IMR-90 (cell line): Measurements from ENCODE around the gene SRP9. TPM values are rescaled to one million over a fixed set of nuclear protein-coding genes. Genes with fewer than 3 reads are reported as not detected.
A peak's percentile ranks its signal among the peaks of the same experiment; 100 is the strongest.

ENCODE experiments used
- ATAC-seq: fragments of 200-7000 bp; cut with Tn5 transposase; 2 replicates; pipeline ENCODE4 v1.9.1; 2020; ENCODE audit warnings: low read depth, mild to moderate bottlenecking, moderate library complexity
- BruUV-seq: library from RNA; stranded (reverse); fragments of 400-500 nt; replicated peaks from 2 replicates; lab custom pipeline; 2021; lab: Mats Ljungman, UMichigan
- CTCF ChIA-PET: fragments of 300-600 bp; formaldehyde crosslinking; extraction: SDS; loops from one replicate; lab custom pipeline; 2021; ENCODE audit warnings: antibody characterized with exemption; lab: Yijun Ruan, JAX
- POLR2A ChIA-PET: fragments of 300-600 bp; sonication (Branson Sonifier 250); formaldehyde crosslinking; loops from one replicate; lab custom pipeline; 2022; ENCODE audit warnings: antibody characterized with exemption; ENCODE audit not compliant: unreplicated experiment; lab: Charles Lee
- DNase-seq: peaks from one replicate; pipeline ENCODE4 v3.0.0; 2013
- H2AFZ ChIP-seq: replicated peaks from 2 replicates; pipeline ENCODE3; 2013; ENCODE audit warnings: low read length, mild to moderate bottlenecking; ENCODE audit not compliant: poor library complexity
- H2AK5ac ChIP-seq: 2 replicates; pipeline ENCODE4 v1.6.1; 2013; ENCODE audit warnings: low read depth, low read length, inconsistent platforms
- H2AK9ac ChIP-seq: replicated peaks from 2 replicates; pipeline ENCODE3; 2013; ENCODE audit warnings: mild to moderate bottlenecking, low read depth, low read length, moderate library complexity; ENCODE audit not compliant: poor library complexity
- H2BK120ac ChIP-seq: 2 replicates; pipeline ENCODE4 v1.6.1; 2013; ENCODE audit warnings: low read depth, low read length, inconsistent platforms
- H2BK15ac ChIP-seq: 3 replicates; pipeline ENCODE4 v1.6.1; 2013; ENCODE audit warnings: low read depth, low read length, inconsistent platforms
- H2BK20ac ChIP-seq: 2 replicates; pipeline ENCODE4 v1.6.1; 2013; ENCODE audit warnings: low read depth, mild to moderate bottlenecking, inconsistent platforms, low read length, moderate library complexity
- H2BK5ac ChIP-seq: 2 replicates; pipeline ENCODE4 v1.6.1; 2013; ENCODE audit warnings: mild to moderate bottlenecking, low read depth, low read length, inconsistent platforms; ENCODE audit not compliant: poor library complexity, severe bottlenecking
- H3K14ac ChIP-seq: replicated peaks from 2 replicates; pipeline ENCODE4 v1.6.1; 2013; ENCODE audit warnings: low read depth, low read length, inconsistent platforms
- H3K18ac ChIP-seq: 2 replicates; pipeline ENCODE4 v1.6.1; 2013; ENCODE audit warnings: low read depth, low read length, control low read depth
- H3K23ac ChIP-seq: 2 replicates; pipeline ENCODE4 v1.6.1; 2013; ENCODE audit warnings: low read depth, low read length, inconsistent platforms
- H3K27ac ChIP-seq: 2 replicates; pipeline ENCODE4 v1.5.1; 2013; ENCODE audit warnings: mild to moderate bottlenecking, control low read depth, low read length; ENCODE audit not compliant: insufficient read depth
- H3K27me3 ChIP-seq: 2 replicates; pipeline ENCODE4 v1.6.1; 2013; ENCODE audit warnings: low read length; ENCODE audit not compliant: control insufficient read depth, insufficient read depth
- H3K36me3 ChIP-seq: 2 replicates; pipeline ENCODE4 v1.6.1; 2013; ENCODE audit warnings: low read length, mixed read lengths; ENCODE audit not compliant: control insufficient read depth, insufficient read depth
- H3K4ac ChIP-seq: 2 replicates; pipeline ENCODE4 v1.6.1; 2013; ENCODE audit warnings: low read depth, low read length, inconsistent platforms
- H3K4me1 ChIP-seq: 2 replicates; pipeline ENCODE4 v1.6.1; 2013; ENCODE audit warnings: low read length, mixed read lengths; ENCODE audit not compliant: control insufficient read depth, insufficient read depth
- H3K4me2 ChIP-seq: 2 replicates; pipeline ENCODE4 v1.6.1; 2013; ENCODE audit warnings: low read depth, mild to moderate bottlenecking, control low read depth, low read length, moderate library complexity
- H3K4me3 ChIP-seq: 2 replicates; pipeline ENCODE4 v1.5.1; 2013; ENCODE audit warnings: low read depth, mild to moderate bottlenecking, control low read depth, low read length, moderate library complexity; ENCODE audit not compliant: insufficient read depth
- H3K56ac ChIP-seq: 2 replicates; pipeline ENCODE4 v1.6.1; 2013; ENCODE audit warnings: low read length, inconsistent platforms; ENCODE audit not compliant: insufficient read depth; ENCODE audit errors: extremely low read depth
- H3K79me1 ChIP-seq, 2 experiments: 2 replicates each; pipeline ENCODE4 v1.6.1; 2013; ENCODE audit warnings: low read length in 2 of 2, inconsistent platforms in 1 of 2, low read depth in 1 of 2
- H3K9ac ChIP-seq: 2 replicates; pipeline ENCODE4 v1.6.1; 2013; ENCODE audit warnings: low read depth, low read length, control low read depth
- H3K9me1 ChIP-seq: 2 replicates; pipeline ENCODE4 v1.6.1; 2013; ENCODE audit warnings: low read length, inconsistent platforms; ENCODE audit not compliant: insufficient read depth
- H3K9me3 ChIP-seq: 2 replicates; pipeline ENCODE4 v1.6.1; 2013; ENCODE audit warnings: low read length; ENCODE audit not compliant: control insufficient read depth, insufficient read depth
- H4K20me1 ChIP-seq: 2 replicates; pipeline ENCODE4 v1.6.1; 2013; ENCODE audit warnings: low read length, inconsistent platforms; ENCODE audit not compliant: insufficient read depth
- H4K5ac ChIP-seq: 2 replicates; pipeline ENCODE4 v1.6.1; 2013; ENCODE audit warnings: mild to moderate bottlenecking, low read depth, low read length, control low read depth
- H4K8ac ChIP-seq, 2 experiments: 2 replicates each; pipeline ENCODE4 v1.6.1; 2013; ENCODE audit warnings: low read depth in 2 of 2, low read length in 2 of 2, control low read depth in 1 of 2, inconsistent platforms in 1 of 2
- H4K91ac ChIP-seq: 2 replicates; pipeline ENCODE4 v1.6.1; 2013; ENCODE audit warnings: low read depth, low read length, inconsistent platforms; ENCODE audit not compliant: insufficient read depth
- BHLHE40 ChIP-seq: fragments of 150-350 bp; IDR thresholded peaks from 2 replicates; pipeline ENCODE4 v1.6.1; 2016; ENCODE audit warnings: mild to moderate bottlenecking, low read depth, low read length
- CEBPB ChIP-seq: IDR thresholded peaks from 2 replicates; pipeline ENCODE4 v1.6.1; 2012; ENCODE audit warnings: low read depth, low read length, improper control_type of control experiment
- FOS ChIP-seq: fragments of 150-350 bp; IDR thresholded peaks from 2 replicates; pipeline ENCODE4 v1.6.1; 2016; ENCODE audit warnings: low read depth, low read length
- MAFK ChIP-seq: IDR thresholded peaks from 2 replicates; pipeline ENCODE4 v1.6.1; 2012; ENCODE audit warnings: low read depth, low read length, improper control_type of control experiment
- MAZ ChIP-seq: IDR thresholded peaks from 2 replicates; pipeline ENCODE4 v1.6.1; 2012; ENCODE audit warnings: low read depth, mild to moderate bottlenecking, low read length, improper control_type of control experiment, moderate library complexity, borderline replicate concordance
- NFE2L2 ChIP-seq: fragments of 150-350 bp; IDR thresholded peaks from 2 replicates; pipeline ENCODE4 v1.6.1; 2016; ENCODE audit warnings: low read depth, mild to moderate bottlenecking, low read length
- POLR2A ChIP-seq: IDR thresholded peaks from 2 replicates; pipeline ENCODE4 v1.6.1; 2012; ENCODE audit warnings: mild to moderate bottlenecking, low read depth, low read length
- RAD21 ChIP-seq: IDR thresholded peaks from 2 replicates; pipeline ENCODE4 v1.6.1; 2012; ENCODE audit warnings: low read length, improper control_type of control experiment
- RCOR1 ChIP-seq: IDR thresholded peaks from 2 replicates; pipeline ENCODE4 v1.6.1; 2012; ENCODE audit warnings: mild to moderate bottlenecking, low read length, improper control_type of control experiment; ENCODE audit not compliant: insufficient replicate concordance
- RFX5 ChIP-seq: IDR thresholded peaks from 2 replicates; pipeline ENCODE4 v1.8.0; 2012; ENCODE audit warnings: low read depth, mild to moderate bottlenecking, low read length, moderate library complexity
- SMC3 ChIP-seq: fragments of 150-350 bp; IDR thresholded peaks from 2 replicates; pipeline ENCODE4 v1.6.1; 2016; ENCODE audit warnings: low read depth, mild to moderate bottlenecking, antibody characterized with exemption, low read length, moderate library complexity
- WGBS, 2 experiments: methylation state at CpG; one replicate each; pipeline versions ENCODE4 v1.1.5 to v1.1.7; 2013; ENCODE audit warnings: missing lambda C conversion rate in 2 of 2; ENCODE audit not compliant: insufficient read length in 1 of 2; ENCODE audit errors: extremely low coverage in 2 of 2; 5-methylcytosine and 5-hydroxymethylcytosine counted together
- dilution Hi-C: fragments of 300-500 bp; cut with HindIII; formaldehyde crosslinking; loops from one replicate; pipeline ENCODE4 v1.14.3; 2018; ENCODE audit warnings: low sequenced_read_pairs; ENCODE audit not compliant: unreplicated experiment
- in situ Hi-C: fragments of 300-500 bp; cut with MboI; formaldehyde crosslinking; loops from 3 replicates; pipeline ENCODE4 v1.14.3; 2019; ENCODE audit warnings: low sequenced_read_pairs, inconsistent platforms, mixed read lengths
- intact Hi-C: fragments of 100-400 bp; cut with micrococcal nuclease; formaldehyde crosslinking; loops from 2 replicates; pipeline ENCODE4 v1.10.0; 2022
- polyA plus RNA-seq, 3 experiments: library from polyadenylated mRNA; depleted of rRNA; stranded (reverse); fragments of >200 nt; gene quantifications; 2 replicates each; pipeline ENCODE4 v1.2.3, GENCODE V29; 2012; ENCODE audit warnings: low replicate concordance in 1 of 3
- total RNA-seq: library from RNA; depleted of rRNA; stranded (reverse); fragments of >200 nt; gene quantifications from 2 replicates; pipeline ENCODE4 v1.2.3, GENCODE V29; 2012
- TF ChIP-seq, protein P1 (sequence below): conservative IDR thresholded peaks from 2 replicates; pipeline ENCODE4 v1.5.1; 2012; ENCODE audit warnings: mild to moderate bottlenecking, low read depth, low read length, improper control_type of control experiment
- TF ChIP-seq, protein P2 (sequence below): fragments of 150-350 bp; IDR thresholded peaks from 2 replicates; pipeline ENCODE4 v1.6.1; 2017; ENCODE audit warnings: mild to moderate bottlenecking, antibody characterized with exemption, low read length, low read depth
- TF ChIP-seq, protein P3 (sequence below): fragments of 150-350 bp; IDR thresholded peaks from 2 replicates; pipeline ENCODE4 v1.6.1; 2016; ENCODE audit warnings: low read depth, mild to moderate bottlenecking, low read length, moderate library complexity, borderline replicate concordance

Gene SRP9
- total and polyA plus RNA-seq, 2 of the 4 experiments (the other 2 are of a cell fraction), result 230 to 295 TPM

DNA sequence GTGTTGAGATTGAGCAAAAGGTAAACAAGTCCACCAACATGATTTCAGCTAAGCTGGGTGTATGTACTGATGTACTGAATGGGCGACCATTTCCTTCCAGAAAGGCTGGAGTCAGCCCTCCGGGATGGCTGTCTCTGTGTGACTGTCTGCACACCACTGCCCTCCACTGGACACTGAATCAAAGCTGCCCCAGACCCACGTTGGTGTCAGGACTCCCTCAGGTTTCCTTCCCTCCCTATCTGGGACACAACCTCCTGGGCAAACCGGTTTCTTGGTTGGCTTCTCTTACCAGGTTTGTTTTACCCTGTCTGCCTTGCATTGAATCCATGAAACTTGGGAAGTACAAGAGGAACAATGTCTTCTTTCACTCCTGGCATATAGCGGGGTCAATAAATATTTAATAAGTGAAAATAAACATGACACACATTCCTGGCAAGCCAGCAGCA lies 5.3 kb upstream of the SRP9 start:
- peak overlapping the region; percentile 5 for H2AFZ ChIP-seq
- TF ChIP-seq RCOR1 (no peak), POLR2A (peak; percentile 60; the same call in 1 of the 2 replicates), RFX5 (no peak), MAZ (0 out of 2 replicates have a peak, but pooled peaks have one; percentile 42), SMC3 (peak; percentile 98), NFE2L2 (no peak), CEBPB (peak; percentile 55; the same call in 1 of the 2 replicates), FOS (no peak), RAD21 (peak; percentile 99), BHLHE40 (no peak), MAFK (no peak)
- TF ChIP-seq, protein P1, sequence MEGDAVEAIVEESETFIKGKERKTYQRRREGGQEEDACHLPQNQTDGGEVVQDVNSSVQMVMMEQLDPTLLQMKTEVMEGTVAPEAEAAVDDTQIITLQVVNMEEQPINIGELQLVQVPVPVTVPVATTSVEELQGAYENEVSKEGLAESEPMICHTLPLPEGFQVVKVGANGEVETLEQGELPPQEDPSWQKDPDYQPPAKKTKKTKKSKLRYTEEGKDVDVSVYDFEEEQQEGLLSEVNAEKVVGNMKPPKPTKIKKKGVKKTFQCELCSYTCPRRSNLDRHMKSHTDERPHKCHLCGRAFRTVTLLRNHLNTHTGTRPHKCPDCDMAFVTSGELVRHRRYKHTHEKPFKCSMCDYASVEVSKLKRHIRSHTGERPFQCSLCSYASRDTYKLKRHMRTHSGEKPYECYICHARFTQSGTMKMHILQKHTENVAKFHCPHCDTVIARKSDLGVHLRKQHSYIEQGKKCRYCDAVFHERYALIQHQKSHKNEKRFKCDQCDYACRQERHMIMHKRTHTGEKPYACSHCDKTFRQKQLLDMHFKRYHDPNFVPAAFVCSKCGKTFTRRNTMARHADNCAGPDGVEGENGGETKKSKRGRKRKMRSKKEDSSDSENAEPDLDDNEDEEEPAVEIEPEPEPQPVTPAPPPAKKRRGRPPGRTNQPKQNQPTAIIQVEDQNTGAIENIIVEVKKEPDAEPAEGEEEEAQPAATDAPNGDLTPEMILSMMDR, result peak; percentile 94
- TF ChIP-seq, protein P2, sequence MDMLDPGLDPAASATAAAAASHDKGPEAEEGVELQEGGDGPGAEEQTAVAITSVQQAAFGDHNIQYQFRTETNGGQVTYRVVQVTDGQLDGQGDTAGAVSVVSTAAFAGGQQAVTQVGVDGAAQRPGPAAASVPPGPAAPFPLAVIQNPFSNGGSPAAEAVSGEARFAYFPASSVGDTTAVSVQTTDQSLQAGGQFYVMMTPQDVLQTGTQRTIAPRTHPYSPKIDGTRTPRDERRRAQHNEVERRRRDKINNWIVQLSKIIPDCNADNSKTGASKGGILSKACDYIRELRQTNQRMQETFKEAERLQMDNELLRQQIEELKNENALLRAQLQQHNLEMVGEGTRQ, result no peak
- TF ChIP-seq, protein P3, sequence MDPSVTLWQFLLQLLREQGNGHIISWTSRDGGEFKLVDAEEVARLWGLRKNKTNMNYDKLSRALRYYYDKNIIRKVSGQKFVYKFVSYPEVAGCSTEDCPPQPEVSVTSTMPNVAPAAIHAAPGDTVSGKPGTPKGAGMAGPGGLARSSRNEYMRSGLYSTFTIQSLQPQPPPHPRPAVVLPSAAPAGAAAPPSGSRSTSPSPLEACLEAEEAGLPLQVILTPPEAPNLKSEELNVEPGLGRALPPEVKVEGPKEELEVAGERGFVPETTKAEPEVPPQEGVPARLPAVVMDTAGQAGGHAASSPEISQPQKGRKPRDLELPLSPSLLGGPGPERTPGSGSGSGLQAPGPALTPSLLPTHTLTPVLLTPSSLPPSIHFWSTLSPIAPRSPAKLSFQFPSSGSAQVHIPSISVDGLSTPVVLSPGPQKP, result no peak

More for the DNA sequence above, 5.3 kb upstream of the SRP9 start:
- Histone ChIP-seq H3K27me3 (no peaks in the 10 kb centered on the region), H2BK120ac (peak overlapping the region; percentile 76), H3K4ac (peak overlapping the region; percentile 54; the same call in 1 of the 2 replicates), H3K27ac (peak overlapping the region; percentile 20; the same call in 1 of the 2 replicates), H4K8ac (peak overlapping the region; percentile 14 to 70; a peak in 2 of 4 replicates), H3K14ac (peak overlapping the region; percentile 23; the same call in 1 of the 2 replicates), H2BK20ac (peak overlapping the region; percentile 63), H3K56ac (no peak overlapping the region), H3K36me3 (no peaks in the 10 kb centered on the region), H3K9ac (peak overlapping the region; percentile 8; the same call in 1 of the 2 replicates), H3K4me2 (peak overlapping the region; percentile 26), H2BK15ac (peak overlapping the region; percentile 1; the same call in 2 of the 3 replicates), H2AK9ac (no peak overlapping the region), H4K20me1 (peaks cover 2% of the 10 kb centered on the region; the same call in 1 of the 2 replicates), H2BK5ac (no peak overlapping the region), H2AK5ac (no peak overlapping the region), H3K4me1 (peaks cover 16% of the 10 kb centered on the region), H3K4me3 (no peak overlapping the region), H3K23ac (peak overlapping the region; percentile 41; the same call in 1 of the 2 replicates), H3K18ac (peak overlapping the region; percentile 10), H4K5ac (peak overlapping the region; percentile 62; the same call in 1 of the 2 replicates), H3K9me1 (peaks cover 10% of the 10 kb centered on the region), H3K9me3 (no peaks in the 10 kb centered on the region), H3K79me1 (peaks cover 0 to 6% of the 10 kb centered on the region in 2 experiments; a peak in 1 of 4 replicates), H4K91ac (peak overlapping the region; percentile 62; the same call in 1 of the 2 replicates)
- DNase-seq, result peak; percentile 88
- no TSS peak for BruUV-seq
- dilution Hi-C loops, result no loop called here
- POLR2A ChIA-PET, result interaction anchor here (0.5 to 1.4 kb wide), 2 partner anchors 117 to 123 kb away, joined by 3 to 4 read pairs; no protein-coding TSS in a partner anchor
- intact Hi-C loops, result loop anchor here (1.0 to 5.0 kb wide), 7 partner anchors 75 to 297 kb away; partner anchors contain the start of gene ENAH
- in situ Hi-C loops, result no loop called here
- ATAC-seq, result peak; percentile 90
- CTCF ChIA-PET, result interaction anchor here (0.6 to 2.8 kb wide), 27 partner anchors 9 to 298 kb away, joined by 3 to 23 read pairs (median 4); partner anchors contain the start of gene ENAH
- WGBS, 2 experiments, result 0% methylated on average over 1 of the region's 5 CpGs; no CpG with 5 or more reads in 1 of the 2 experiments
